NCI-H69 (cell line): ENCODE data around the gene FLOT2.
"Not testable (repeated sequence)": the region's sequence is repeated elsewhere in the genome, so short reads cannot be mapped to it uniquely, and the experiment has no call there.

ENCODE experiments used
- DNase-seq: peaks from one replicate; lab custom pipeline; 2025; lab: John Stamatoyannopoulos, UW

Gene FLOT2

DNA sequence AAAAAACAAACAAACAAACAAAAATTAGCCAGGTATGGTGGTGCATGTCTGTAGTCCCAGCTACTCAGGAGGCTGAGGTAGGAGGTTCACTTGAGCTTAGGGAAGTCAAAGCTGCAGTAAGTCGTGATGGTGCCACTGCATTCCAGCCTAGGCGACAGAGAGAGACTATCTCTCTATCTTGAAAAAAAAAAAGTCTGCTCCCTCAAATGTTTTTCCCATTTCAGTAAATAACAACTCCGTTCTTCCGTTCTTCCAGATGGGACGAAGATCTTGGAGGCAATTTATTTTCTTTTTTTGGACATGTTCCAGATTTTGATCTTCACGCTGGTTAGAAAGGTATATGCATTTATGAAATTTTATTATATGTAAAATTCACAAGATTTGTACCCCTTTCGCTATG, 23.7 kb downstream of the FLOT2 start:
- DNase-seq: no peak

- no peak for DNase-seq
These were observed 26.4 kb downstream of the FLOT2 start for GRCh38 chr17:28871056-28871579.

DNA sequence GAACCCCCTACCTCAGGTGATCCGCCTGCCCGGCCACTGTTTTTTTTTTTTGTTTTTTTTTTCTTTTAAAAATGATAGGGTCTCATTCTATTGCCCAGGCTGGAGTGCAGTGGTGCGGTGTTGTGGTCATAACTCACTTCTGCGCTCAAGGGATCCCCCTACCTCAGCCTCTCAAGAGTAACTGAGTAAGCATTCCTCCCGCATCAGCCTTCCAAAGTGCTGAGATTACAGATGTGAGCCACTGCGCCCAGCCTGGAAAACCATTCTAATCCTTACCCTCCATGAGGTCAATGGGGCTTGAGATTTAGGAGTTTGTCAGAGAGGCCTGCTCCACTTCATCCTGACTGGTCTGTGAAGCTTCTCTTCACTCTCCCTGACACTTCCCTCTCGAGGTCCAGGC, 30.3 kb downstream of the FLOT2 start:
- no peak for DNase-seq

GRCh38 chr17:28865946-28866752, 31.4 kb downstream of the FLOT2 start:
- no peak for DNase-seq

GRCh38 chr17:28864991-28865849, 32.3 kb downstream of the FLOT2 start:
- DNase-seq: no peak

DNA sequence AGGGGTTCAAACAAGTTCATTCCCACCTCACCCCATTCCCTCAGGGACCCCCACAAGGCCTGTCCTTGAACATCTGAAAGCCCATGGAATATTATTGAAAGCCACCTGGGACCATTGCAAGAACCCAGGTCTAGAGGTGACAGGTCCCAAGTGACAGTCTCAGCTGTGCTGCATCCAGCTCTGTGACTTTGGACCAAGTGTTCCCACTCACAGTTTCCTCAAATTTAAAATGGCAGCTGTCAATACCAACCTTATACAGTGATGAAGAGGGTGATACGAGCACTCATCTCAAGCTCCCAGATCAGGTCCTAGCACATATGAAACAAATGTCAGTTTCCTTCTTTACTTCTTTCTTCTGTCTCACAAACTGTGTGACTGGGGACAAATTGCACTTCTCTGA, 33.6 kb downstream of the FLOT2 start:
- no peak for DNase-seq

- no peak for DNase-seq
These were observed 35.0 kb downstream of the FLOT2 start for GRCh38 chr17:28862561-28862960.

- no peak for DNase-seq
These were observed 35.9 kb downstream of the FLOT2 start for GRCh38 chr17:28861393-28862203.

GRCh38 chr17:28860363-28860808, 37.1 kb downstream of the FLOT2 start:
- DNase-seq: no peak

DNA sequence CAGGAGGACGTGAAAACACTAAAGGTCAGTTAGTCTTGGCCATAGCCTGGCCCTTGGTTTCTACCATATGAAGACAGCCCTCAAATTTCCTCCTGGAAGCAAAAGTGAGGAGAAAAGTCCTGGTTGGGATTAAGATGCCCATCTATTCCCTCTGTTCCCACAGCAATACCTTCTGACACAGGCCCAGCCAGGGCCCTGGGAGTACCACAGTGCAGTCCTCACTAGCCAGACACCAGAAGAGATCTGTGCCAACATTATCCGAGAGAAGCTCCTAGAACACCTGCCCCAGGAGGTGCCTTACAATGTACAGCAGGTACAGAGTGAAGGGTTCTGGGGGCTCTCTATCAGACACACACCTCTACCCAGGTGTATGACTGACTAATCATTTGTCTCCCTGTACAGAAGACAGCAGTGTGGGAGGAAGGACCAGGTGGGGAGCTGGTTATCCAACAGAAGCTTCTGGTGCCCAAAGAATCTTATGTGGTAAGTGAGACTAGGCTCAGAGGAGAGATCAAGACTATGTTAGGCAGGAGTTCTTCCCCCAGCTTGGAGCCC, 38.7 kb downstream of the FLOT2 start:
- no peak for DNase-seq

GRCh38 chr17:28857905-28858800, 39.4 kb downstream of the FLOT2 start:
- DNase-seq: no peak

DNA sequence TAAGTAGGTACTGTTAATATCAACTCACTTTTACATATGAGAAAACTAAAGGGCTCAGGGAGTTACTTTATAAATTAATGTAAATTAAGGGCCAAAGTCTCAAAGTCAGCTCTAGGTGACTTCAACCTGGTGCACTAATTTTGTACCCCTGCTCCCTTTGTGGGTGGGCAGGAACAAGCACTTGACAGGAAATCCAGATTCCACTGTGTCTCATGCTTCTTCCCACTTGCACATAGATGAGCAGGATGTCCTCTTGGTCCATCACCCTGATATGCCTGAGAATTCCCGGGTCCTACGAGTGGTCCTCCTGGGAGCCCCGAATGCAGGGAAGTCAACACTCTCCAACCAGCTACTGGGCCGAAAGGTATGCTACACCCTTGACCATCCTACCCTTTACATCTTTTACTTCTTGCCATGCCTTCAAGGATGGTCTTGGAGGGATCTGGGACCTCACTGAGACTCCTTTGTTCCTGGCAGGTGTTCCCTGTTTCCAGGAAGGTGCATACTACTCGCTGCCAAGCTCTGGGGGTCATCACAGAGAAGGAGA, 41.4 kb downstream of the FLOT2 start:
- no peak for DNase-seq

DNA sequence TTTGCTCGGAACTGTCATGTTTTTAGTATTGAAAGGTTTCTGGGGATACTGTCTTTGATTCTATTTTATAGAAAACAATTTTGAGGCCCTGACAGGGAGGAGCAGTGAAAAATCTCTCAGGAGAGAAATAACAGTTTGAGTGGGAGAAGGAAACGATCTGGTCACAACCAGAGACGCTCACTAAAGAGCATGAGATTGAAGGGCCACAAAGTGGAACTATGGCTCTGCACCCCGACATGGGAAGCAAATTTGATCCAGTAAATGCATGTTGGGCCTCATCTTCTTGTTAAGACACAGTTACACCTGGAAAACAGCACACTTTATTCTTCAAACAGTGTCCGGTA, 42.2 kb downstream of the FLOT2 start:
- DNase-seq: no peak

DNA sequence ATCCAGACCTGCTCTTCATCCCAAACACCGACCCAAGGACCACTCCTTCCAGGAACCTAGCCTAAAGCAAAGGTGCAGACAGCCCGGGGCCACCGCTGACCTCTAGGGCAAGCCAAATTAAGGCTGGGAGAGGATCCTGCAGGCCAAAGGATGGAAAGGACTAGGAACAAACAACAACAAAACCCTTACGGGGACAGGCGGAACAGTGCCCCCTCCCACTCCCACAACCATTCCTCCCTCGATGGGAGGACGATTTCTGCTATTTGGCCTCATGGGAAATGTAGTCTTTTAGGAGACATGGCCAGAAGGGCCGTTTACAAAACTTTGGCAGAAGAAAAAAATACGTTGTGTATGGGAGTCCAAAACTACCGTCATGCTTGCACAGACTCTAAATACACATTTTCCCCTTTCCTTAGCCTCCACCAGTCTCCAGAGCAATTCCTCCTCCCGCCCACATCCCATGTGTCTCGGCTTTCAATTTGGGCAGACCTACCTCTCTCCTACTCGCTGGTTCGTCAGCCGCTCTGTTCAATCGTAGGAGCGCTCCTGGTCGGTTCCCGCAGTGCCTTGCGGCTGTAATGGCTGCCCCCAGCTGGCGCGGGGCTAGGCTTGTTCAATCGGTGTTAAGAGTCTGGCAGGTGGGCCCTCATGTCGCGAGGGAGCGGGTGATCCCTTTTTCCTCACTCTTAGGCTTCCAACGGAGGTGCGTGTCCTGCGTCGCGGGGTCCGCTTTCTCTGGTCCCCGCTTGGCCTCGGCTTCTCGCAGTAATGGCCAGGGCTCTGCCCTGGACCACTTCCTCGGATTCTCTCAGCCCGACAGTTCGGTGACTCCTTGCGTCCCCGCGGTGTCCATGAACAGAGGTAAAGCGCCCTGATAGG, 42.8 kb downstream of the FLOT2 start, which contains the start of gene ERAL1:
TSS of gene ERAL1 (plus strand) at position 560 of the 879 bp plus-strand sequence. CDS start at position 579, 19 bp downstream.
- DNase-seq: peak; percentile 95

GRCh38 chr17:28853295-28853694, 44.2 kb downstream of the FLOT2 start:
- DNase-seq: no peak

DNA sequence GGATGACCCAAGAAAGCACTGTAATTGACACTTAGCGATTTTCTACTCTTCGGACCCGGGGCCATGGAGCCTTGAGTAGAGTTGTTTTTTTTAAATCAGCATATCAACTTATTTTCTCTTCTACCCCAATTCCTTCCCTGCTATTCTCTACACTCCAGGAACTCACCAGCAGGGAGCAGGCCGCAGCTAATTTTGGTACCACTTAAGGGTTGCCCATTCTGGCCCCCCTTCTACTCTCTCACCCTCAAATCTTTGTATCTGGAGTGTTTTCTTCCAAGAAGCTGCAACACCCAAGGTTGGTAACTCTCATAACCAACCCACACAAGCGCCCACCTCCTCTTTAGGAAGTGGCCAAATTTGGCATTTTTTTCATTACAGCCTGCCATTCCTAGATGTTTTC, 48.3 kb downstream of the FLOT2 start:
- peak; percentile 43 for DNase-seq

DNA sequence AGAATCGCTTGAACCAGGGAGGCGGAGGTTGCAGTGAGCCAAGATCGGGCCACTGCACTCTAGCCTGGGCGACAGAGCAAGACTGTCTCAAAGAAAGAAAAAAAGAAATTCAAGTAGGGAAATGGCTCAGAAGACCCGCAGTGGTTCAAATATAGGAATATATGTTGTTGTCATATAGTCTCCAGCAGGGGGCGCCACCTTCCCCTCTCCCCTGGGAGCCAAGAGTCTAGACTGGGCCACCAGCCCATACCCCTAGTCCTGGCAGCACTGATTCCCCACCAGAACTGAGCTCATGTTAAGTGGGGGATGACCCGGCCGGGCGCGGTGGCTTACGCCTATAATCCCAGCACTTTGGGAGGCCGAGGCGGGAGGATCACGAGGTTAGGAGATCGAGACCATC, 48.9 kb downstream of the FLOT2 start:
- DNase-seq: peak; percentile 58

- not testable (repeated sequence) for DNase-seq
These were observed 50.8 kb downstream of the FLOT2 start for GRCh38 chr17:28846699-28847098.

DNA sequence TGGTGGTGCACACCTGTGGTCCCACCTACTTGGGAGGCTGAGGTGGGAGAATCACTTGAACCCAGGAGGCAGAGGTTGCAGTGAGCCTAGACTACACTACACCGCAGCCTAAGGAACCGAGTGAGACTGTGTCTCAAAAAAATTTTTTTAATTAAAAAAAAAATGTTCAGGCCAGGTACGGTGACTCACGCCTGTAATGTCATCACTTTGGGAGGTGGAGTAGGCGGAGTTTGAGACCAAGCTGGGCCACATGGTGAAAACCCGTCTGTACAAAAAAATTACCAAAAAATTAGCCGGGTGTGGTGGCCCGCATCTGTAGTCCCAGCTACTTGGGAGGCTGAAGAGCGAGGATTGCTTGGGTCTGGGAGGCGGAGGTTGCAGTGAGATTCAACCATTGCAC, 51.3 kb downstream of the FLOT2 start:
- no peak for DNase-seq
